Fibroblast of skin of back (primary cell): Measurements from ENCODE around the gene NR1H4.
A peak's percentile ranks its signal among the peaks of the same experiment; 100 is the strongest.
"Not testable (repeated sequence)": the region's sequence is repeated elsewhere in the genome, so short reads cannot be mapped to it uniquely, and the experiment has no call there.

ENCODE experiments used
- DNase-seq: peaks from one replicate; pipeline ENCODE4 v3.0.0-alpha.2; 2013

The NR1H4 gene

DNA sequence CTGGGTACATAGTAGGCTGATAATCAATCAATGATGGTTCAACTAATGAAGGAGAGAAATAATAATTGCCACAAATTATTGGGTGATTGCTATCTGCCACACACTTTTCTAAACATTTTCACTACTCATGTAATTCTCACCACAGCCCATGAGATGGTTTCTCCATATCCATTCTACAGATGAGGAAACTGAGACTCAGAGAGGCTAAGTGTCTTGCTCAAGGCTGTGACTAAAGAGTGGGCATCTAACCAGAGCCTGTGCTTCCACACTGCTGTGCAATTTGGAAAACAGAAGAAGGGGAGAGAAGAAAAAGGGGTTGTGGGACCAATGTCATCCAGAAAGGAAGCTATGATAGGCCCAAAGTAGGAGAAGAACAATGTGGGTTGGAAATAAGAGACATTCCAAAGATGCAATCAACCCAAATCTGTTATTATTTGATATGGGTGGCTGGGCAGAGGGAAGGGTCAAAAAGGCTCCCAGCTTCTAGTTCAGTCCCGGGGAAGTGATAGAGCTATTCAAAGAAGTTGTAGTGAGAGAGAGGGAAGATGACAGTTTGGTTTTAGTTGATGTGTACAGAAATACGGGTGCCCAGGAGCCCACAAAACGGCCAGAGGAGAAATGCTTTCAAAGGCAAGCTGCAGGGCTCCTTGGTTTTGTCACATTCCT, 483 bp upstream of the NR1H4 start:
- no peak for DNase-seq

DNA sequence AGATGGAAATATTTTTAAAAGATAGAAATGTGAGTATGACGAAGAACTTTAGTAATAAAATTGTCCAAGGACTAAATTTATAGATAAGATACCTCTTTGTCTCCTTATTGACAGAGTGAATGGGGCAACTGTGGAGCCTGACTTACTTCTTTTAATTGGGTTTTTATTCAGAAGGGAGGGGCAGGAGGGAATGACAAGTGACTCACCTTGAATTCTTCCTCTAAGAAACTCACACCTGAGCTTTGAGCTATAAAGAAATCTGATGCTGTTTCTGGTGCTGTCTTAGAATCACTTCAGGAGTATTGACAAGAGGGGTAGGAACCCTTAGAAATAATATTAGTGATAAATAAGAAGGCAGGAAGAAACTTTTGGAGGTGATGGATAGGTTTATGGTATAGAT, 951 bp downstream of the NR1H4 start:
- DNase-seq = no peak

DNA sequence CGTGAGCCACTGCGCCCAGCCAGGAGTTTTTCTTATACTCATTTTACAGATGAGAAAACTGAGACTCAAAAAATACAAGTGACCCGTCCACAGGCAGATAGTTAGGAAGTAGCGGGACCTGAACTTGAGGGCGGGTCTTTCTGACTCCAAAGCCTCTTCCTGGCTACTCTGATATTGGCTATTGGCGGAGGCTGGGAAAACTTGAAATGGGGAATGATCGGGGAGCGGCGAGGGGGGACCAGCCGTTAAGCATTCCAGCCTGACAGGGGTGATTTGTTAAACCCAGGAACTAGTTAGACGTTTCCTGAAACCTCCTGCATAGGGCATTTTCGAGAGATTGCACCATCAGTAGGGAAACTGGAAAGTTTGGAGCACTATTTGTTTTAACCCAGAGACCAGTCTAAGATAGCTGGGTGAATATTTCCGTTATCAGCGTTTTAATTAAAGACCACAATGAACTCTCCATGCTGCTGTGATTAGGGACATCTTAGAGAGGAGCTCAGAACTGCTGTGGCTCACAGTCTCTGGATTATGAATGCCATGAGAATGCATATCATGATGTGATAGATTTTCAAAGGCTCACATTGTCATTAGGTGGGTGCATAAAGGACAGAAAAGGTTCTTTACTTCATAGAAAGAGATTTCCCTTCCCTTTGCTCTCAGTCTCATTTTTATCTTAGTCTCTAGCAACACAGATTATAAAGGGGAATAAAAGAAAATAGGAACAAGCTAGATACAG, 2.5 kb downstream of the NR1H4 start:
- no peak for DNase-seq

DNA sequence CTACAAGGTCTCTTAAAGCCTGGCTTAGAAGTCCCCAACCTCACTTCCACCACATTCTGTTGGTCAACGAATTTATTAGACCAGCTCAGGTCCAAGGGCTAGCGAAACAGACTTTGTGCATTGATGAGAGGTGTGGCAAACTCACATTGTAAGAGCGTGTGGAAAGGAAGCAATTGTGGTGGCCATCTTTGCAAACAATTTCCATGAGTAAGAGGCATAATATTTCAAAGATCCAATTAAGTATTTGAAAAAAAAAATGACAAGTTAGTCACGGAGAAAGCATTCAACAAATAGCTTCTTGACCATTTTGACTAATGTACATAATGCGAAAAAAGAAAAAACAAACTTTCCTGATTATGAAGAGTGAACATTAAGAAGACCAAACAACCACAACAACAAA, 7.4 kb downstream of the NR1H4 start:
- DNase-seq = no peak

DNA sequence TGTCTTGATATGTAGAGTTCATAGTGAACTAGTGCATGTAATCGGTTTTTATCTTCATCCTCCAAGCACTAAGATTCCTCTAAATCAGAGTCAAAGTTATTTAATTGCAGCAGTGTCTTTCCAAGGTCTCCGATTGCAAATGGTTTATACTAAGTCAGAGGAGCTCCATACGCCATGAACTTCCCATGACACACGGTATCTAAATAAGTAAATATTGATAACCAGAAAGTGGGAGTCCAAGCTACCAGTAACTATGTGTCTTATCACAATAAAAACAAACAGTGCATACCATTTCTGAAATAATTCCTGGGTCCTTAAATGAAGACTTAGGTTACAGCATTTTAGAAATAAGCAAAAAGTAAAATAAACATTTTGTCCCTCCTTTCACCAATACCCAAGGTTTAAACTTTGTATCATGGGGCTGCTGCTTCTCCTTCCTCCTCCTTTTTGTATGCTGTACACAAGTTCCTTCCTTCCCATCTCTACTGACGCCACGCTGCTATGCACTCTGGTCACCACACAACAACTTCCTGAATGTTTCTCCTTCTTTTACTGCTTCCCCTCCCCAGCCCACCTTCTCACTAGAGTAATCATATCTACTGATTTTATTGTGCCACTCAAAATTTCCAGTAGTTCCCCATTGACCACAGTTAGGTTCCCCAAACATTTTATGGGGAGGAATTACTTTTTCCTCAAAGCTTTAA, 10.7 kb downstream of the NR1H4 start:
- peak; percentile 0 for DNase-seq

DNA sequence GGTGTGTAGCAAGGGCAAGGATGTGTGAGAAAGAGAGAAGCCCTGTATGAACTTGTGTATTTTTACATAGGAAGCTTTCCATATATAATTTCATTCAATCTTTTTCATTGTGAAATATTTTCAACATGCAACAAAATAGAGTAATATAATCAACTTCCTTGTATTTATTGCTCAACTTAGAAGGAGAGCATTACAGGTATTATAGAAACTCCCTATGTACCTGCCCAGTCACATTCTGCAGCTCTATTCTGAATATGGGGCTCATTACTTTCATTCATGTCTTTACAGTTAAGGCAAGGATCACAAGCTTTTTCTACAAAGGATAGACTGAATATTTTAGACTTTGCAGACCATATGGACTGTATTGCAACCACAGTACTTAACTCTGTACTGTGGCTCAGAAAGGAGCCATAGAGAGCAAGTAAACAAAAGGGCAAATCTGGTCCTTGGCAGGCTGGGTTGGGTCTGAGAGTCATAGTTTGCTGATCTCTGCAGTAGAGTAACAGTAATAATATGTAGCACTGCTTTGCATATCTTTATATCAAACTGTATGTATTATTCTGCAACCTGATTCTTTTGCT, 11.3 kb downstream of the NR1H4 start:
- no peak for DNase-seq

DNA sequence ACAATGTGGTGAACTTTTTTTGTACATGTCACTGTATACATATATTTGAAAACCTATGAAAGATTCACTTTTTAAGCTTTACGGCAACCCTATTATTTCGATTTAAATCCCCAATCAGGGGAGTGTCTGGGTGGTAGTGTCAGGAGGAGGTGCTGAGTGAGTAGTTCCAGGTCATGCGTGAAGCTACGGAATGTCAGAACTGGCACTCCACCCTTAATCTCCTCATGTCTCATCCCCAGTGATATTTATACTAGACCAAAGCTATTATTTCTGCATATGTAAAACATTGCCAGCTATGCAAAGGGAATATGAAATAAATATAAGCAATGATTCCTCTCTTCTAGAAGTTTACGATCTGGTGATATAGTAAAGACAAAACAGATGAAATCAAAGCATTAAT, 12.3 kb downstream of the NR1H4 start:
- DNase-seq = no peak

DNA sequence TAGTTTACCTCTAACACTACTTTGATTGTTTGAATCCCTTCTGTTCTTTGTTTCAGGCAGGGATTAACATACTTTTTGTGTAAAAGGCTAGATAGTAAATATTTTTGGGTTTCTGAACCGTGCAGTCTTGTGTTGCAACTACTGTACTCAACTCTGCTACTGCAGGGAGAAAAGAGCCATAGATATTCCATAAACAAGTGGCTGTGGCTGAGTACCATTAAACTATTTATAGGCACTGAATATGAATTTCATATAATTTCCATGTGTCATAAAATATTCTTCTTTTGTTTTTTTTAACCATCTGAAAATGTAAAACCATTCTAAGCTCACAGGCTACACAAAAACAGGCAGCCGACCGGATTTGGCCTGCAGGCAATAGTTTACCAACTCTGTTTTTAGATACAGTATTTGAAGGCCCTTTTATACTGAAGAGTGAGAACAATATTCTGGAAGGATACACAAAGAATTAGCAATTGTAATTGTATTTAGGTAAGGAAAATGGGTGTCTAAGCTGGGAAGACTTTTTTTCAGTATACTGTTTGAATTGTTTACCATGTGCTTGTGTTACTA, 15.7 kb downstream of the NR1H4 start:
- DNase-seq = no peak

DNA sequence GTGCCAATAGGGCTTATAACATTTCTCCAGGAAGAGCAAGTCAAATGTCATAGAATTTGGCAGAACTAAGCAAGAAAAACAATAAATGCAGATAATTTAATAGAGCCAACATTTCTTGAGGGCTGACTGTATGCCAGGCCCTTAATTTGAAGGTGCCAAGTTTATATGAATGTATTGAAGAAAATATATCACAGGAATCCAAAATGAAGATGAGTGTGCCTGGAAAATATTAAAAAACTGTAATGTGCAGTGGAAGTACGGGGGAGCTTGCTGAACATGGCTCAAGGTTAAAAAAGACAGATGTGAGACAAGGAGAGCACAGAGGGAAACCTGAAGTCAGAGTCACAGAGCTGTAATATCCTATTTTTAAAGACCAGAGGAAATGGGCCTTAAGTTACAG, 16.4 kb downstream of the NR1H4 start:
- no peak for DNase-seq

DNA sequence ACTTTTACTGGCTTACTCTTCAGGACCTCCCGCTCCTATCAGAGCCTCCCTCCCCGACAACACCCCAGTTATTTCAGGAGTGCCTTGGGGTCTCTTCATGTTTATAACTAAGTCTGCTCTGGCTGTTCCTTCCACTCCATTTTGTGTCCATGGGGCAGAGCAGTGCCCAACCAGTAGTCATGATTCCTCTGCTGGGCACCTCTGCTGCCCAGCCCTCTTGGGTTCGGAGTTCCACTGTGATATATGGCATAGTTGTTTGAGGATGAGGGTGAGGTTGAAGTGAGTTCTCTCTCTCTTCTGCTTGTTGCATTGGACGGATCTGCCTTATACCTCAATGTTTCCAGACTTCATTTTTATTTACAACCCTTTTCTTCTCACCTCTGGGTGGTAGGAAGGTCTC, 17.4 kb downstream of the NR1H4 start:
- no peak for DNase-seq

DNA sequence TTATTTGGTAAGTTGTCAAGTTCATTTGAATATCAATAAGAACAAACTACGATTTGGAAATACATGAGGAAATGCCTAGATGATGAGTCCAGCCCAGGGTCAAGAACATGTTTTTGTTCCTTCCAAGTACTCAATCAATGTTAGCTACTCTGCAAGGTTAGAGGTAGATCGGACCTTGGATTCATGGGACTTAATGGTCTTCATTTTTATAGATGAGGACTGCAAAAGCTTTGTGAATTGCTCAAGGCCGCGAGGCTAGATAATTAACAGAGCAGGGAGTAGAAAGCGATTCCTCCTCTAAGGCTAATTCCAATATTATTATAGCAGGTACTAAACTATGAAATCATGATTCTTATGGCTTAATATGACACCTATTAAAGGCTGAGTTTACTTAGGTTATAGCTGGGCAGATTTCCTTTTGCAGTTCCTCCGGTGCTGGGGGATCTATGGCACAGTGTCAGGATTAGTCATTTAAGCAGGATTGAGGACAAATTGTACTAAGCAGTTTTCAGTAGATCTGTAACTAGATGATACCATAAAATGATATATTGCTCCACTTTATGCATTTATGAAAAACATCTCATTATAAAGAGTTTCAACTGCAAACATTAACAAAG, 19.8 kb downstream of the NR1H4 start:
- DNase-seq = no peak

DNA sequence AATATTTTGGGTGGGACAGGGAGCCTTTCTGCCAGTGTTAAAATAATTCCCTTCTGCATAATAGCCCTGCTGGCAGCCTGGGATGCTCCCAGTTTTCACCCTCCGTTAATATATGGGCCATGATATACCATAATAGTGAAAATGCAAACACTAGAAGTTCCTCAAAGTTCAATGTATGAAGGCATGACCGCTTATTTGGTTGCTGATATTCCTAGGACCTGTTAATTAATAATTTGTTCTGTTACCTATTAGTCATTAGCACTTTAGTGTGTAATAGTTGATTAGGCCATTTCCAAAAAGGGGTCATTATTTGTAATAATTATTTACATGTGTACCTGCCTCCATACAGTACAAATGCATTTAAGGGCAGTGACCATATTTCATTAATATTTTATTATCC, 20.4 kb downstream of the NR1H4 start:
- no peak for DNase-seq

DNA sequence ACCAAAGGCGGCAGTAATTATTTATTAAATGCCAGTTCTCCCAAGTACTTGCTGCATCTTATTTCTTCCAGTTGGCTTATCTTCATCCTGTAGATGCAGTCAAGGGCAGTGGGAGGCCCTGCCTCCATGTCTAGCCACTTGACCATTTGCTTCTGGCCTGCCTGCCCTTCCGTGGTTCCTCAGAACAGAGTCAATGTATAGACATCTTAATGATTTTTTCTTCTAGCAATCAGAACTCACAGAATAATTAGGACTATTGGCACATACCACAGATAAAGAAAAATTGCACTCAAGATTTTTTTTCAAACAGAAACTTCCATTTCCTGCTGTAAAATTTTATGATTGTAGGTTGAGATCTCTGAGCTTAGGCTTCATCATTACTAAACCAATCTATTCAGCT, 20.9 kb downstream of the NR1H4 start:
- DNase-seq = no peak

DNA sequence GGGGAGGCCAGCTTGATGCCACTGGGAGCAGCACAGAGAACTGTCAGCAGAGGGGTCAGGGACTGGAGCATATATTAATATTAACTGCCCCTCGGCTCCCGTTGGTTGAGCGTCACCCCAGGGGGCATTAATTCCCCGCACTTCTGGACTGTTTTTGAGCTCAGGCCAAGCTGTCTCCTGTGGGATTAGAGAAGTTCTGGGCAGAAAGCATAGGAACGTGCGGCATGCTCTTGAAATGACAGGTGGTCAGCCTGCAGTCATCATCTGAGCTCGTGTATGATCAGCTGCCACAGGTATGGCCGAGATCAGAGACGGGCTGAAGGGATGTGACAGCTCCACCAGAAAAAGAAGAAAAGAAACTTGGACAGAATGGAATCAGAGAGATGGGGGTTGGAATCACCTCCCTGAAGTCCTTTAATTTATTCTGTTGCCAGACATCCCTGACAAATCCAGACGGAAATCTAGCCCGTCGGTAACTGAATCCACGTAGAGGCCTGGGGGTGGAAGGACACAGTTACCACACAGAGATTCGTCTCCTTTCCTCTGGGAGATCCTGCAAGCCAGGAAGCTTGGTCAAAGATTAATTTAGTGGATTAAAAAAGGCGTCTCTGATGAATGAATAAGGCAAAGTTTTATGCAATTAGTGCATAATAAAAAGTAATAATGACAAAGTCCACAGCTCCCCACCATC, 23.6 kb downstream of the NR1H4 start:
- no peak for DNase-seq

DNA sequence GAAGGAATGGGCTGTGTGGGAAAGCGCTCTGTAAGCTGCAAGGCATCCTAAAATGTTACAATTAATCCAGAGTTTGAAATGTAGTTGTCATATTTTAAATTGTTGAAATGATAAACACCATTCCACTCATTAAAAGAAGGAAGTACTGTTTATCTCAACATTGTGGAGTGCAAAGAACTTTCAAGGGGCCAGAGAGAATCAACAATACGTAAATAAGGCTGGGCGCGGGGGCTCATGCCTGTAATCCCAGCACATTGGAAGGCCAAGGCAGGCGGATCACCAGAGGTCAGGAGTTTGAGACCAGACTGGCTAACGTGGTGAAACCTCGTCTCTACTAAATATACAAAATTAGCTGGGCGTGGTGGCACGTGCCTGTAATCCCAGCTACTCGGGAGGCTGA, 24.5 kb downstream of the NR1H4 start:
- no peak for DNase-seq

DNA sequence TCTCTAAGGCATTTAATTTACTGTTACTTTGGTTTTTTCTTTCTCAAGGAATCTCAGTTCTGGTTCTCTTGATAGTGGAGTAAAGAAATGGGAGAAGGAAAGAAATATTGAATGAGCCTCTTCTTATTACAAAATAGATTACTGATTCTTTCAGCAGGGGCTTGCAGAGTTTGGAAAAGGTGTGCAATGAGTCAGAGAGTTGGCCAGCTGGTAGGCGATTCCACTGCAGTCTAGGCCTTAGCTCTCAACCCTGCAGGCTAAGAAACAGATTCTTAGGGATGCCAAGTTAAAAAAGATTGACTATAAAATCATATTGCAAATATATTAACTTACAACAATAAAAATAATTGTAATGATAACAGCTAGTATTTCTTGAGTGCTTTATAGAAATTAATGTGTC, 25.8 kb downstream of the NR1H4 start:
- DNase-seq = no peak

DNA sequence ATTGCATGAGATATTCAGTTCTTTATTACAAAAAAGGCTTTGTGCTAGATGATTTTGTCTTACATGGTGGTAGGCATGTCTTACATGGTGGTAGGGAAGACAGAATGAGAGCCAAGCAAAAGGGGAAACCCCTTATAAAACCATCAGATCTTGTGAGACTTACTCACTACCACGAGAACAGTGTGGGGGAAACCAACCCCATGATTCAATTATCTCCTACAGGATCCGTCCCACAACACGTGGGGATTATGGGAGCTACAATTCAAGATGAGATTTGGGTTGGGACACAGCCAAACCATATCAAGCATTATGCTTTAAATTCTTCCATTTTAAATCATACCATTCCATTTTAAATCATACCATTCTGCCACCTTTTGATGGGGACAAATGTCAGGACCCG, 29.1 kb downstream of the NR1H4 start:
- not testable (repeated sequence) for DNase-seq

DNA sequence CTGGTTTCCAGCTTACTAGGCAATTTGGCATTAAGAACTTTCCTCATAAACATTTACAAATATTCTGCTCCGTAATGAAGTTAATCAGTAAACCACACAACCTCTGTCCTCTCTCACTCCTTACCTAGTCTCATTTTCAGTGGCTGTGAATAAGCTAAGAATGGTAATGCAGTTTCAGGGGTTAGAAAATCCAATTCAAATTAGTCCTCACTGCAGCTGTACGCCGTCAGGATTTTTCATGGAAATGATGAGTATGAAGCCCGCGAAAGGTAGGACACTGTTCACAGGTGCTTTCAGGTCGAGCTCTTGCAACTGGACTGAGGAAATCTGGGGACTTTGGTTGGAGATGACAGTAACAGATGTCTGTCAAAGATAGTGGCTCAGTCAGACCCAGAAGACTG, 29.6 kb downstream of the NR1H4 start:
- DNase-seq = no peak

DNA sequence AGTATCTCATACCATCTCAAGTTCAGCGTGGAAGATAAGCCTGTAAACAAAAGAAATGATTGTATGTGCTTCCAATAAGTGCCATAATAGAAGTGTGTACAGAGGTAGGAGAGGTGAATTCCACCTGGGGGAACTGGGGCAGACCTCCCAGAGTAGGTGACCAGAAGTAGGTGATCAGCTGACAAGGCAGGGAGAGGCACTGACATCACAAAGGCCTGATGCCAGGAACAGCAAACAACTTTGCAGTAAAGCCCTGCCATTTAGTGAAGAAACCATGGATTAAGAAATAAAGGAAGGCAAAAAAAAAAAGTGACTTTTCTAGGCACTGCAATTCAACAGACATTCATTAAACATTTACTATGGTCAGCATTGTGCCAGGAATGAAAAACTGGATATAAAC, 31.1 kb downstream of the NR1H4 start:
- DNase-seq = no peak

DNA sequence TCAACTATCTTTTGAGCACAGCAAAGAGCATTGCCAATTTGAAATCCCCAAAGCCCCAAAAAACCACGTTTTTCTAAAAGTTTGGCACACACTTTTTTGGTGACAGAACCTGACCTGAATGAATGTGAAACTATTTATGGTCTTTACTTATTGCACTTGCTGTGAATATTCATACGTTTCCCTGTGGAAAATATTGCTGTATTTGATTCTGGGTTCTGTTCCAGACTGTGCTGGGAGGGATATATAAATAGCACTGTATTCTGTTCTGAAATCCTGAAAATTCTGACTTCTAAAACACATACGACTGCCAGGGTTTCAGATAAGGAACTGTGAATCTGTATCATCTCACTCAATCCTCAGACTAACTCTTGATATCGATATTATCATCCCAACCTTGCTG, 35.1 kb downstream of the NR1H4 start:
- DNase-seq = no peak

DNA sequence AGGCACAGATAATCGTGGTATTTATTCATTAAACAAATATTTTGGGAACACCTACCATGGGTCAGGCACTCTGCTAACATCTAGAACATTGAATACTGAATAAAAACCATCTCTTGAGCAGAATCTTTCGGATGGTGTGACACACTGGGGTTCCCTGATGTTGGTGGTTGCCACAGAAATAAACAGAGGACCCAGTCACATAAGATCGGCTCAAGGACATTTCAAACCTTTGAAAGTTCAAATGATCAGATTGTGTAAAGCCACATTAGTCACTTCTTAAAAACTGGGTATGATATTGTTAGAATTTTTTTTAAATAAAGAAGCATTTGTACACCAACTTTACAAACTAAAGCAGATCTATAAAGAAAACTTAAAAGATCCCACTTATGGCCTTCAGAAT, 39.0 kb downstream of the NR1H4 start:
- DNase-seq = no peak

DNA sequence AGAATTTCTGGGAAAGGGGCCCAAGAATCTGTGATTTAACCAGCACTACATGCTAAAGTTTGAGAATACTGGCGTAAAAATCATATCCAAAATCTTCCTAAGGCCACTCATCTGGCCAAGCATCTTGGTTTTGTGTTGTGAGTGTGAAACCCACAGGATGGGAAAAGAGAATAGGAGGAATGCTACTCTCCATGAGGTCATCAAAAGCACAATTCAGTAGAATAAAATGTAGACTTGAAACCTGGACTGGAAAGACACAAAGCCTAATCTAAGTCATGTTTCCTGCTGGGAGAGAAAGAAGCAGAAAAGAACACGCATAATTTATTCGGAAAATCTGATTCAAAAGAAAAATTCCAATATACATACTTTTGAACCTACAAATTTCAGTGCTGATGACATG, 42.3 kb downstream of the NR1H4 start:
- no peak for DNase-seq
